Testis (tissue), 2 donors: ENCODE data around the gene ZNF716.

ENCODE experiments used
- CTCF ChIP-seq, 3 experiments: fragments of 450-650 bp in 2 of 3; fragments of 200-600 bp in 1 of 3; sonication (generic) in 1 of 3; IDR thresholded peaks; one replicate each; pipeline ENCODE4 v1.5.1; 2016 to 2019; ENCODE audit warnings: antibody characterized with exemption in 3 of 3, mild to moderate bottlenecking in 2 of 3, moderate library complexity in 1 of 3
- POLR2A ChIP-seq: fragments of 450-650 bp; IDR thresholded peaks from one replicate; pipeline ENCODE4 v1.6.1; 2017; ENCODE audit warnings: antibody characterized with exemption, mild to moderate bottlenecking, moderate library complexity

DNA sequence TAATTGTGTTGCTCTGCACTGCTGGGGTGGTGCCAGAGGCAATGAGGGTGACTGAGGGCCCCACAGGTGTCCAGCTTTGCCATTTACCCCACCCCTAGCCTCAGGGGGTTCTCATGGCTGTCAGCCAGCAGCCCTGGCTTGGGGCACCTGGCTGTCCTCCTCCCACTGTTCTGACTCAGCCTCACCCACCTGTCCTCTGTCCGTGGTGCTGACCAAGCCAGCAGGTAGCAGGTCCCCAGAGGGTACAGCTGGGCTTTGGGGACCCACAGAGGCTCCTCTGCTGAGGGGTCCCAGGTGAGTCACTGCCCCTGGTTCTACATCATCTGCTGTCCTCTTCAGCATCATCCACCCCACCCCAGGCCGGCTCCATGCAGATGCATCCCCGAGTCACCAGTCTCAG is 32.2 kb upstream of the ZNF716 start:
- no peak for TF ChIP-seq CTCF (IDR thresholded peaks at IDR 0.05)
- no peak for TF ChIP-seq POLR2A
